CD4-positive, CD25-positive, alpha-beta regulatory T cell (primary cell): ENCODE results near the gene KAZN. TPM values are rescaled to one million over a fixed set of nuclear protein-coding genes. Genes with fewer than 3 reads are reported as not detected.

Experiments
- ATAC-seq, 2 donors: fragments of 150-1000 bp; cut with Tn5 transposase; one replicate each; pipeline ENCODE4 v1.10.0; 2021; ENCODE audit warnings: low read depth in 2 of 2, moderate number of reproducible peaks in 2 of 2, moderate library complexity in 1 of 2
- DNase-seq, 3 donors: peaks; one replicate each; pipeline versions ENCODE4 v3.0.0 to v3.0.0-alpha.2; 2012 to 2022; ENCODE audit warnings: mixed read lengths in 1 of 3
- H3K27ac ChIP-seq: one replicate; pipeline ENCODE4 v1.7.0; 2013; ENCODE audit warnings: mild to moderate bottlenecking, low read length; ENCODE audit not compliant: insufficient read depth, poor library complexity, severe bottlenecking
- H3K27me3 ChIP-seq: one replicate; pipeline ENCODE4 v1.7.0; 2013; ENCODE audit warnings: low read length; ENCODE audit not compliant: control insufficient read depth, insufficient read depth
- H3K36me3 ChIP-seq: one replicate; pipeline ENCODE4 v1.7.0; 2013; ENCODE audit warnings: mild to moderate bottlenecking, low read length, moderate library complexity; ENCODE audit not compliant: control insufficient read depth, insufficient read depth
- H3K4me1 ChIP-seq: 2 replicates; pipeline ENCODE4 v1.7.0; 2013; ENCODE audit warnings: mild to moderate bottlenecking, low read length; ENCODE audit not compliant: insufficient read depth, control insufficient read depth, poor library complexity, severe bottlenecking
- H3K4me3 ChIP-seq: one replicate; pipeline ENCODE4 v1.7.0; 2013; ENCODE audit warnings: low read depth, mild to moderate bottlenecking, low read length, moderate library complexity
- H3K9me3 ChIP-seq, 2 experiments: 1 replicate in 1 of 2; 2 replicates in 1 of 2; pipeline ENCODE4 v1.7.0; 2013; ENCODE audit warnings: low read length in 2 of 2, mild to moderate bottlenecking in 1 of 2, moderate library complexity in 1 of 2; ENCODE audit not compliant: control insufficient read depth in 2 of 2
- H3K27ac Mint-ChIP-seq, 3 donors: one replicate each; pipeline ENCODE4 v1.8.0; 2020 to 2022; ENCODE audit warnings: mild to moderate bottlenecking in 3 of 3, mixed read lengths in 3 of 3, moderate library complexity in 2 of 3
- H3K27me3 Mint-ChIP-seq: one replicate; pipeline ENCODE4 v1.8.0; 2022; ENCODE audit warnings: mild to moderate bottlenecking, mixed read lengths
- H3K36me3 Mint-ChIP-seq: one replicate; pipeline ENCODE4 v1.8.0; 2020; ENCODE audit warnings: mixed read lengths
- H3K4me1 Mint-ChIP-seq, 4 donors: one replicate each; pipeline ENCODE4 v1.8.0; 2020 to 2022; ENCODE audit warnings: mixed read lengths in 4 of 4, mild to moderate bottlenecking in 1 of 4
- H3K4me3 Mint-ChIP-seq, 4 donors: one replicate each; pipeline ENCODE4 v1.8.0; 2020 to 2022; ENCODE audit warnings: mild to moderate bottlenecking in 4 of 4, mixed read lengths in 4 of 4, moderate library complexity in 3 of 4
- H3K9me3 Mint-ChIP-seq, 7 donors: one replicate each; pipeline ENCODE4 v1.8.0; 2020 to 2022; ENCODE audit warnings: mixed read lengths in 7 of 7, mild to moderate bottlenecking in 3 of 7, moderate library complexity in 2 of 7
- polyA plus RNA-seq, 4 donors: library from polyadenylated mRNA; unstranded; fragments of 300-500 nt; fragmentation: Illumina TruSeq; gene quantifications; one replicate each; pipeline ENCODE4 v1.2.3, GENCODE V29; 2021
- total RNA-seq: library from RNA; stranded (reverse); gene quantifications from one replicate; pipeline ENCODE4 v1.2.3, GENCODE V29; 2022

Gene KAZN
- total and polyA plus RNA-seq, 5 donors from 2014 or later, result not detected

DNA sequence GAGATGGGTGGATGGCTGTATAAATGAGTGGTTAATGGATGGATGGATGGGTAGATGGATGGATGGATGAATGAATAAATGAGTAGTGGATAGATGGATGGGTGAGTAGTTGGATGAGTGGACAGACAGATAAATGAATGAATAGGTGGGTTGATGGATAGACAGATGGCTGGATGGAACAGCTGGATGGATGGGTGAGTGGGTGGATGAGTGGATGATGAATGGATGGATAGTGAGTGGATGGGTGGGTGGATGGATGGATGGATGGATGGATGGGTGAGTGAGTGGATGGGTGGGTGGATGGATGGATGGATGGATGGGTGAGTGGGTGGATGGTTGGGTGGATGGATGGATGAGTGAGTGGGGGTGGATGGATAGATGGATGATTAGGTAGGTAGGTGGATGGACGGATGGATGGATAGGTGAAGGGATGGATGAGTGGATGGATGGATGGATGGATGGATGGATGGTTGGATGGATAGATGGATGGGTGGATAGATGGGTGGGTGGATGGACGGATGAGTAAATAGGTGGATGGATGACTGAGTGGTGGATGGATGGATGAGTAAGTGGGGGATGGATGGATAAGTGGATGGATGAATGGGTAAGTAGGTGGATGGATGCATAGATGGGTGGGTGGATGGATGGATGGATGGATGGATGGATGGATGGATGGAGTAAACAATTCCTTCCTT, 246.6 kb downstream of the KAZN start:
- H3K27ac ChIP-seq, result no peak overlapping the region
- H3K4me1 ChIP-seq, result no peaks in the 10 kb centered on the region
- peaks cover 5% of the 10 kb centered on the region for H3K27me3 Mint-ChIP-seq
- H3K9me3 Mint-ChIP-seq, result peaks cover 0 to 31% (median 12%) of the 10 kb centered on the region in 7 donors
- no peaks in the 10 kb centered on the region for H3K27me3 ChIP-seq
- no peak overlapping the region for H3K4me3 Mint-ChIP-seq
- no peaks in the 10 kb centered on the region for H3K36me3 ChIP-seq
- no peaks in the 10 kb centered on the region for H3K4me1 Mint-ChIP-seq
- H3K9me3 ChIP-seq, result peaks cover 12 to 20% of the 10 kb centered on the region in 2 experiments
- H3K4me3 ChIP-seq, result no peak overlapping the region
- H3K27ac Mint-ChIP-seq, result no peak overlapping the region
- no peak for DNase-seq
- no peak for ATAC-seq
- no peaks in the 10 kb centered on the region for H3K36me3 Mint-ChIP-seq

DNA sequence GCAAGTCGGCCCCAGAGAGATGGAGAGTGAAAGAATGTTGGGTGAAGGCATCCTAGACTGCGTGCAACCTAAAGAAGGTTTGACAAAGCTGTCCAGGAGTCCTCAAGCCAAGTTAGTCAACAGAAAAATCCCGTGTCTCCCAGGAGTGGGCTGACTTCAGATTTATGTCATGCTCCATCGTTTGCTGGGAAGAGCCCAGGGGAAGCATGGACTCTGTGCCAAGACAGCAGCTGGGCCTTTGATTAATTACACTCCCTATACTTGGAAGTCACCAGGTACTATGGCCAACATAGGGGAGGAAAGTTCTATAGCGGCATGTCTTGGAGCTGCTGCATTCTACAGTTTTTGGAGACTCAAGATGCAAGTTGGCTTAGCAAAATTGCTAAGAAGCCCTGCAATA, 247.4 kb downstream of the KAZN start:
- no peak overlapping the region for H3K4me3 Mint-ChIP-seq
- no peaks in the 10 kb centered on the region for H3K36me3 ChIP-seq
- no peaks in the 10 kb centered on the region for H3K27me3 ChIP-seq
- H3K4me1 ChIP-seq, result no peaks in the 10 kb centered on the region
- H3K9me3 ChIP-seq, result peaks cover 12 to 20% of the 10 kb centered on the region in 2 experiments
- peaks cover 0 to 25% (median 9%) of the 10 kb centered on the region in 7 donors for H3K9me3 Mint-ChIP-seq
- no peaks in the 10 kb centered on the region for H3K4me1 Mint-ChIP-seq
- no peak overlapping the region for H3K27ac Mint-ChIP-seq
- no peak overlapping the region for H3K27ac ChIP-seq
- H3K4me3 ChIP-seq, result no peak overlapping the region
- DNase-seq (no peak), ATAC-seq (no peak)
- H3K36me3 Mint-ChIP-seq, result no peaks in the 10 kb centered on the region
- H3K27me3 Mint-ChIP-seq, result no peaks in the 10 kb centered on the region

DNA sequence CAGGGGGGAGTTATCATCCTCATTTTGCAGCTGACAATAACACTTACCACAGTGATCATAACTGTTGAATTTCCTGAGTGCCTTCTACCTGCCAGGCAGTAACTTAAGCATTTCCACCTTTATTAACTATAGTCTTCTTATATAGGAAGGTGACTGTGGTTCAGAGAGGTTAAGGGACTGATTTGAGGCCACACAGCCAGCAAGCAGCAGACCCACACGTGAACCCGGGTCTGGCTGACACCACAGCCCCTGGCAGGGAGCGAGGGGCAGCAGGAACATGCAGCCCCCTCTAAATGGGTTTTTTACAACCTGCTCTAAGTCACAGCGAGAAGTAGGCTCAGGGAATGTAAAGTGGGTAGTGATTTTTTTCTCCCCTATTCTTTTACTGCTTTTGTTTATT, 248.2 kb downstream of the KAZN start:
- peaks cover 0 to 21% (median 8%) of the 10 kb centered on the region in 7 donors for H3K9me3 Mint-ChIP-seq
- no peak for ATAC-seq

DNA sequence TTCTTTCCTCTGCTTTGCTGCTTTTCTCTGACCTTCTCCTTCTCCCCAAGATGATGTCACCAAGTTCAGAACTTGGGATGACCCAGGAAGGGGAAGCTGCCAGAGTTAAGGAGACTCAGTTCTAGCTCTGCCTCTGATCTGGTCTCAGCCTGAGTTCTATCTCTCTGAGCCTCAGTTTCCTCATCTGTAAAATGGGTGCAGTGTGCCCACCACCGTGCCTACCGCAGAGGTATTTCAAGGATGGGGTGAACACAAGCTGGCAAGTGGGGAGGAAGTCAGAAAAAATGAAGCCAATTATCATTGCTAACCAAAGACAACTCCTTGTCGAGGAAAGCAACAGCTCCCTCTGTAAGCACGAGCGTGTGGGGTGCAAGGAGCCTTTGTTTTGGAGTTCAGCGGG, 249.7 kb downstream of the KAZN start:
- H3K27me3 Mint-ChIP-seq, result no peaks in the 10 kb centered on the region
- H3K27ac Mint-ChIP-seq, result no peak overlapping the region
- Histone ChIP-seq H3K27ac (no peak overlapping the region), H3K4me3 (no peak overlapping the region), H3K27me3 (no peaks in the 10 kb centered on the region), H3K4me1 (no peaks in the 10 kb centered on the region), H3K36me3 (no peaks in the 10 kb centered on the region), H3K9me3 (peaks cover 0 to 2% of the 10 kb centered on the region in 2 experiments)
- no peak overlapping the region for H3K4me3 Mint-ChIP-seq
- H3K36me3 Mint-ChIP-seq, result no peaks in the 10 kb centered on the region
- no peaks in the 10 kb centered on the region for H3K4me1 Mint-ChIP-seq
- no peak for DNase-seq
- ATAC-seq, result no peak
- peaks cover 0 to 9% (median 2%) of the 10 kb centered on the region in 7 donors for H3K9me3 Mint-ChIP-seq

More for the DNA sequence above, 248.2 kb downstream of the KAZN start:
- Histone ChIP-seq H3K4me3 (no peak overlapping the region), H3K9me3 (peaks cover 8 to 16% of the 10 kb centered on the region in 2 experiments), H3K27me3 (no peaks in the 10 kb centered on the region), H3K36me3 (no peaks in the 10 kb centered on the region), H3K4me1 (no peaks in the 10 kb centered on the region), H3K27ac (no peak overlapping the region)
- Mint-ChIP-seq H3K27me3 (no peaks in the 10 kb centered on the region), H3K4me1 (no peaks in the 10 kb centered on the region), H3K36me3 (no peaks in the 10 kb centered on the region), H3K4me3 (no peak overlapping the region), H3K27ac (no peak overlapping the region)
- no peak for DNase-seq

DNA sequence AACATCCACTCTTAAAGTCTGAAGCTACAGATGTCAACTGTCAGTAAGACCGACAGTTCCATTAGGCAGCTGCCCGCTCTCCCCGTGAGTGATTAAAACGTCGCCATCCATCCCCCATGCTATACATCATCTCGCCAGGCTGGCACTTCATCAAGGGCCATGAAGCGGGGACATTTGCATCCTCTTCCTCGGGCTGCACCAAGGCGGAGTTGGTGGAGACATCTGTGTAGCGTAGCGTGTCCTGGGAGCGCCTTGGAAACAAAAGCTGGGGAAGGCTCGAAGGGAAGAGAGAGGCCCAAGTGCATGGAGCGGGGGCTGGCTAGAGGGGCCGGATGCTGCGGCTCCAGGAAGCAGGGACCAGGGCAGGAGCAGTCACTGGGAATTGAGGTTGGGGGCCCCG, 250.1 kb downstream of the KAZN start:
- Mint-ChIP-seq H3K27ac (no peak overlapping the region), H3K36me3 (no peaks in the 10 kb centered on the region)
- ATAC-seq, result no peak

DNA sequence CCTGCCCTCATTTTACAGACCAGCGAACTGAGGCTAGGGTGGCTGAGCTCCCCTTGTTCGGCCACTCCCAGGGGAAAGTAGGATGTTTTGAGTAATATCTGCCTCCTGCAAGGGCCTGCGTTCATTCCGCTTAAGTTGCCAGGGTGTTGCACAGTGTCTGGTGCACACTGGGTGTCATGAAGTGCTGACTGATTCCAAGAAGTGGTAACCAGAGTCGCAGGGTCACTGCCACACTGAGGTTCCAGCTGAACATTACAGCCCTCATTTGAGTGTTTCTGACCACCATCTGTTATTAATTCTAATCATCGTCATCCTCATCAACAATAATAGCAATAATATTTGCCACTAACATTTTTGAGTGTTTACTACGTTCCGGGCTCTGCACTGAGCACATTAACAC, 250.6 kb downstream of the KAZN start:
- no peaks in the 10 kb centered on the region for H3K4me1 ChIP-seq
- no peaks in the 10 kb centered on the region for H3K27me3 ChIP-seq
- no peak for ATAC-seq
- no peaks in the 10 kb centered on the region for H3K36me3 ChIP-seq
- Mint-ChIP-seq H3K27ac (no peak overlapping the region), H3K4me1 (no peaks in the 10 kb centered on the region), H3K9me3 (peaks cover 0 to 5% (median 2%) of the 10 kb centered on the region in 7 donors), H3K4me3 (no peak overlapping the region), H3K27me3 (peaks cover 5% of the 10 kb centered on the region), H3K36me3 (no peaks in the 10 kb centered on the region)
- DNase-seq, result no peak
- H3K9me3 ChIP-seq, result no peaks in the 10 kb centered on the region
- no peak overlapping the region for H3K4me3 ChIP-seq
- no peak overlapping the region for H3K27ac ChIP-seq

More for the DNA sequence above, 250.1 kb downstream of the KAZN start:
- no peaks in the 10 kb centered on the region for H3K27me3 ChIP-seq
- no peak for DNase-seq
- no peaks in the 10 kb centered on the region for H3K9me3 ChIP-seq
- Mint-ChIP-seq H3K9me3 (peaks cover 0 to 8% (median 2%) of the 10 kb centered on the region in 7 donors), H3K4me3 (no peak overlapping the region), H3K4me1 (no peaks in the 10 kb centered on the region), H3K27me3 (peaks cover 2% of the 10 kb centered on the region)
- no peak overlapping the region for H3K4me3 ChIP-seq
- H3K4me1 ChIP-seq, result no peaks in the 10 kb centered on the region
- no peaks in the 10 kb centered on the region for H3K36me3 ChIP-seq
- H3K27ac ChIP-seq, result no peak overlapping the region

DNA sequence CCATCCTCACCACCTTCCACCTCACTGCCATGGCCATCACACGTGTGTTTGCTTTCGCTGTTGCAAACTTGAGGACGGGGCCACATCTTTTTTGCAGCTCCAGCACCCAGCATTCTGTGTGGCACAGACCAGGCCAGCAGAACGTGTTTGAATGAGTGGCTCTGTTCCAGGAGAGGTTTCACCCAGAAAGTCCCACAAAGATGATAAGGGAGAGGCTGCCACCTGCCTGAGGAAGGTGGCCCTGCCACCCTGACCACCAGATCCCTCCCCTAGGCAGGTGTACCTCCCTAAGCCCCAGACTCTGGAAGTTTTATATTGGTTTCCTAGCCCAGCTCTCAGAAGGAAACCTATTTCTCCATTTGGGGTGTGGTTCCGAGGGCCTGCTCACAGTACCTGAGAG, 252.1 kb downstream of the KAZN start:
- Histone ChIP-seq H3K27me3 (no peaks in the 10 kb centered on the region), H3K4me3 (no peak overlapping the region), H3K9me3 (no peaks in the 10 kb centered on the region), H3K27ac (no peak overlapping the region), H3K4me1 (no peaks in the 10 kb centered on the region), H3K36me3 (no peaks in the 10 kb centered on the region)
- no peaks in the 10 kb centered on the region for H3K36me3 Mint-ChIP-seq
- H3K4me1 Mint-ChIP-seq, result no peaks in the 10 kb centered on the region
- H3K4me3 Mint-ChIP-seq, result no peak overlapping the region
- H3K27me3 Mint-ChIP-seq, result peaks cover 5% of the 10 kb centered on the region
- DNase-seq, result no peak
- peaks cover 0 to 1% (median 0%) of the 10 kb centered on the region in 7 donors for H3K9me3 Mint-ChIP-seq
- H3K27ac Mint-ChIP-seq, result no peak overlapping the region
- no peak for ATAC-seq

DNA sequence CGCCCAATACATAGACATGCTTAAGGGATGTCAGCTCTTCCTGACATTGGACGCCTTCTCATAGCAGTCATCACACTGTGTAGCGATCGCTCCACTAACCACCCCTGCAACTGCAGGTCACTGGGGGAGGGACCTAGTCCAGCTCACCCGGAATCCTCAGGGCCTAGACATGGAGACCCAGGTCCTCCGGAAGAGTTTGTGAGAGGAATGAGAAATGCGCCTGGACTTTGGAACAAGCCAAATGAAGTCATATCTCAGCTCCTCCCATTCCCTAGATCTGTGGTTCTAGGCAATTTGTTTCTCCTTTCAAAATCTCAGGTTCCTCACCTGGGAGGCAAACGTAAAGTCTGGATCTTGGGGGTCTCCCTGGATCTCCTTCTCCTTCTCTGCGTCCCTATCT, 253.3 kb downstream of the KAZN start:
- no peak for ATAC-seq
- Histone ChIP-seq H3K27me3 (no peaks in the 10 kb centered on the region), H3K9me3 (no peaks in the 10 kb centered on the region), H3K27ac (no peak overlapping the region), H3K36me3 (no peaks in the 10 kb centered on the region), H3K4me1 (no peaks in the 10 kb centered on the region), H3K4me3 (no peak overlapping the region)
- Mint-ChIP-seq H3K4me3 (no peak overlapping the region), H3K4me1 (no peaks in the 10 kb centered on the region), H3K9me3 (no peaks in the 10 kb centered on the region), H3K27me3 (peaks cover 5% of the 10 kb centered on the region), H3K27ac (no peak overlapping the region), H3K36me3 (no peaks in the 10 kb centered on the region)
- no peak for DNase-seq
